ENCODE data around the gene PCARE. TPM values are rescaled to one million over a fixed set of nuclear protein-coding genes. Genes with fewer than 3 reads are reported as not detected.

Gene PCARE
- total and polyA plus RNA-seq, 2 donors (not counting 1 experiment from before 2014, with no cell fraction given), result not detected

- POLR2A ChIA-PET, result no interaction called here
- TF ChIP-seq EZH2 (IDR thresholded peaks at IDR 0.05; ENCODE audit: borderline replicate concordance, insufficient read depth, low read depth, low read length, poor library complexity, severe bottlenecking), result no peak
- TF ChIP-seq, protein P1, sequence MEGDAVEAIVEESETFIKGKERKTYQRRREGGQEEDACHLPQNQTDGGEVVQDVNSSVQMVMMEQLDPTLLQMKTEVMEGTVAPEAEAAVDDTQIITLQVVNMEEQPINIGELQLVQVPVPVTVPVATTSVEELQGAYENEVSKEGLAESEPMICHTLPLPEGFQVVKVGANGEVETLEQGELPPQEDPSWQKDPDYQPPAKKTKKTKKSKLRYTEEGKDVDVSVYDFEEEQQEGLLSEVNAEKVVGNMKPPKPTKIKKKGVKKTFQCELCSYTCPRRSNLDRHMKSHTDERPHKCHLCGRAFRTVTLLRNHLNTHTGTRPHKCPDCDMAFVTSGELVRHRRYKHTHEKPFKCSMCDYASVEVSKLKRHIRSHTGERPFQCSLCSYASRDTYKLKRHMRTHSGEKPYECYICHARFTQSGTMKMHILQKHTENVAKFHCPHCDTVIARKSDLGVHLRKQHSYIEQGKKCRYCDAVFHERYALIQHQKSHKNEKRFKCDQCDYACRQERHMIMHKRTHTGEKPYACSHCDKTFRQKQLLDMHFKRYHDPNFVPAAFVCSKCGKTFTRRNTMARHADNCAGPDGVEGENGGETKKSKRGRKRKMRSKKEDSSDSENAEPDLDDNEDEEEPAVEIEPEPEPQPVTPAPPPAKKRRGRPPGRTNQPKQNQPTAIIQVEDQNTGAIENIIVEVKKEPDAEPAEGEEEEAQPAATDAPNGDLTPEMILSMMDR (IDR thresholded peaks at IDR 0.05), result no peak
Measured at GRCh38 chr2:29068513-29068912, 5.8 kb downstream of the PCARE start.

DNA sequence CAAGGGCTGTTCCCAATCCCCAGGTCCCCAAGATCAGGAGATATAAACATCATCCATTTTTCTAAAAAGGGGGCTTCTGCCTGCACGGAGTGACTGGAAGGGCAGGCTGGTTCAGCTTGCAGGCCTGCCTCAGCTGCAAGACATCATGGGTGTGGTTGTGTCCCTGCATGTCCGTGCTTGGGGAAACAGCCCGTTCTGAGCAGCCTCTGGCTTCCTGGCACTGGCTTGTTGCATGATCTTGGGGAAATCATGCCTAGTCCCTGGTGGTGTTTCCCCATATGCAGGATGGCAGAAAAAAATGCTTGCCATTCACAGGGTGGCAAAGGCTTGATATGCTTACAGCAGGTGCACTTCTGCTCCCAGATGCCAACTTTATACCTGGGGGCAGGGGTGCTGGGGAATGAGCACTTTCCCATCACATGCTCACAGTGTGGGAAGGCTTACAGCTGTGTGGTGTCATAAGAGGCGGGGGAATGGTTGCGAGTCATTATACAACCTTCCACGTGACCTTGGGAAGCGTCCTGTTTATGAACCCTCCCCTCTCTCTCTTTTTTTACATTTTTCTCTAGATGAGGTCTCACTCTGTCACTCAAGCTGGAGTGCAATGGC lies 7.2 kb downstream of the PCARE start:
- Histone ChIP-seq H3K79me2 (ENCODE audit: control insufficient read depth, insufficient read depth, low read length) (no peaks in the 10 kb centered on the region), H3K27ac (ENCODE audit: low read length in 2 of 2) (no peak overlapping the region), H3K4me2 (replicated peaks; ENCODE audit: low read depth, low read length, poor library complexity, severe bottlenecking) (no peak overlapping the region), H3K9me3 (ENCODE audit: control extremely low read depth in 1 of 3, control insufficient read depth in 2 of 3, insufficient read depth in 1 of 3, low read length in 2 of 3) (no peaks in the 10 kb centered on the region), H3K9ac (ENCODE audit: low read length) (no peak overlapping the region), H3K27me3 (replicated peaks in 1 of 4; ENCODE audit: control extremely low read depth in 1 of 4, control insufficient read depth in 3 of 4, insufficient read depth in 4 of 4, low read length in 3 of 4) (no peaks in the 10 kb centered on the region), H4K20me1 (ENCODE audit: control insufficient read depth, insufficient read depth, low read length, poor library complexity, severe bottlenecking) (no peaks in the 10 kb centered on the region), H3K4me3 (ENCODE audit: control extremely low read depth in 1 of 5, extremely low read depth in 1 of 5, insufficient read depth in 1 of 5, low read depth in 2 of 5, low read length in 4 of 5) (no peak overlapping the region), H3K36me3 (replicated peaks in 1 of 2; ENCODE audit: control extremely low read depth in 1 of 2, control insufficient read depth in 1 of 2, extremely low read depth in 1 of 2, insufficient read depth in 2 of 2, low read length in 1 of 2) (no peaks in the 10 kb centered on the region), H2AFZ (ENCODE audit: insufficient read depth, low read depth, low read length, poor library complexity, severe bottlenecking) (no peak overlapping the region), H3K4me1 (ENCODE audit: control insufficient read depth in 2 of 2, insufficient read depth in 2 of 2, low read length in 2 of 2) (no peaks in the 10 kb centered on the region)
- POLR2A ChIA-PET, result no interaction called here
- H3K9me3 Mint-ChIP-seq (ENCODE audit: insufficient read depth), result no peaks in the 10 kb centered on the region
- CTCF ChIA-PET, result no interaction called here
- intact Hi-C loops (cut with micrococcal nuclease), result no loop called here
- H3K4me1 Mint-ChIP-seq, result no peaks in the 10 kb centered on the region
- ATAC-seq (ENCODE audit: low read depth), result no peak
- H3K27ac Mint-ChIP-seq, result no peak overlapping the region
- DNase-seq, result no peak
- 80% methylated on average over 6 of the region's 7 CpGs for WGBS (ENCODE audit: insufficient coverage)
- peaks cover 3% of the 10 kb centered on the region for H3K27me3 Mint-ChIP-seq
- no peak for TF ChIP-seq EZH2 (IDR thresholded peaks at IDR 0.05; ENCODE audit: borderline replicate concordance, insufficient read depth, low read depth, low read length, poor library complexity, severe bottlenecking)
- TF ChIP-seq, protein P1 (IDR thresholded peaks at IDR 0.05), result no peak
- no peak overlapping the region for H3K4me3 Mint-ChIP-seq

More at GRCh38 chr2:29068513-29068912, 5.8 kb downstream of the PCARE start:
- DNase-seq (no peak), ATAC-seq (ENCODE audit: low read depth) (no peak)
- Histone ChIP-seq H3K36me3 (replicated peaks in 1 of 2; ENCODE audit: control extremely low read depth in 1 of 2, control insufficient read depth in 1 of 2, extremely low read depth in 1 of 2, insufficient read depth in 2 of 2, low read length in 1 of 2) (no peaks in the 10 kb centered on the region), H3K4me3 (ENCODE audit: control extremely low read depth in 1 of 5, extremely low read depth in 1 of 5, insufficient read depth in 1 of 5, low read depth in 2 of 5, low read length in 4 of 5) (no peak overlapping the region), H4K20me1 (ENCODE audit: control insufficient read depth, insufficient read depth, low read length, poor library complexity, severe bottlenecking) (no peaks in the 10 kb centered on the region), H3K4me2 (replicated peaks; ENCODE audit: low read depth, low read length, poor library complexity, severe bottlenecking) (no peak overlapping the region), H3K4me1 (ENCODE audit: control insufficient read depth in 2 of 2, insufficient read depth in 2 of 2, low read length in 2 of 2) (no peaks in the 10 kb centered on the region), H3K27ac (ENCODE audit: low read length in 2 of 2) (no peak overlapping the region), H3K9me3 (ENCODE audit: control extremely low read depth in 1 of 3, control insufficient read depth in 2 of 3, insufficient read depth in 1 of 3, low read length in 2 of 3) (no peaks in the 10 kb centered on the region), H2AFZ (ENCODE audit: insufficient read depth, low read depth, low read length, poor library complexity, severe bottlenecking) (no peak overlapping the region), H3K9ac (ENCODE audit: low read length) (no peak overlapping the region), H3K27me3 (replicated peaks in 1 of 4; ENCODE audit: control extremely low read depth in 1 of 4, control insufficient read depth in 3 of 4, insufficient read depth in 4 of 4, low read length in 3 of 4) (no peaks in the 10 kb centered on the region), H3K79me2 (ENCODE audit: control insufficient read depth, insufficient read depth, low read length) (no peaks in the 10 kb centered on the region)
- intact Hi-C loops (cut with micrococcal nuclease), result no loop called here
- WGBS (ENCODE audit: insufficient coverage), result 88% methylated on average over 7 of the region's 7 CpGs
- Mint-ChIP-seq H3K27ac (no peak overlapping the region), H3K9me3 (ENCODE audit: insufficient read depth) (no peaks in the 10 kb centered on the region), H3K4me3 (no peak overlapping the region), H3K4me1 (no peaks in the 10 kb centered on the region), H3K27me3 (peaks cover 6% of the 10 kb centered on the region)
- CTCF ChIA-PET, result interaction anchor here (0.5 kb wide), 1 partner anchor 32 kb away, joined by 3 read pairs; no protein-coding TSS in a partner anchor

Data from B cell (primary cell).